Measurements from ENCODE around the gene A4GALT. TPM values are rescaled to one million over a fixed set of nuclear protein-coding genes. Genes with fewer than 3 reads are reported as not detected.
"Not testable (repeated sequence)": the region's sequence is repeated elsewhere in the genome, so short reads cannot be mapped to it uniquely, and the experiment has no call there.

Gene A4GALT
- total RNA-seq, 1 experiment from 2014 or later = 22.1 TPM

- ATAC-seq = no peak
- H3K36me3 Mint-ChIP-seq = peaks cover 10% of the 10 kb centered on the region
- peaks cover 7% of the 10 kb centered on the region; the same call in 1 of the 2 replicates for H3K4me1 Mint-ChIP-seq
- H3K27me3 Mint-ChIP-seq (ENCODE audit: low read depth) = 0 out of 2 replicates have a peak, but pooled peaks cover 6% of the 10 kb centered on the region
- no peak overlapping the region for H3K27ac Mint-ChIP-seq
- TF ChIP-seq E2F5 (CRISPR knock-in tag; IDR thresholded peaks at IDR 0.05) = no peak
- no peak for TF ChIP-seq FOXP1 (CRISPR knock-in tag; IDR thresholded peaks at IDR 0.05; ENCODE audit: borderline replicate concordance)
- POLR2A ChIA-PET = no interaction called here
- DNase-seq (ENCODE audit: low spot score) = no peak
- peaks cover 21% of the 10 kb centered on the region for H3K9me3 Mint-ChIP-seq
- CTCF ChIA-PET = interaction anchor here (0.6 to 1.4 kb wide), 4 partner anchors 19 to 1868 kb away, joined by 3 to 4 read pairs (median 4); partner anchors contain the start of gene CYB5R3
- H3K4me3 Mint-ChIP-seq = no peak overlapping the region
Observed at GRCh38 chr22:42682113-42682851, 38.4 kb downstream of the A4GALT start.

GRCh38 chr22:42680648-42681047 lies 40.0 kb downstream of the A4GALT start:
- Mint-ChIP-seq H3K27ac (no peak overlapping the region), H3K4me1 (no peaks in the 10 kb centered on the region), H3K27me3 (ENCODE audit: low read depth) (0 out of 2 replicates have a peak, but pooled peaks cover 6% of the 10 kb centered on the region), H3K36me3 (peaks cover 10% of the 10 kb centered on the region), H3K9me3 (peaks cover 21% of the 10 kb centered on the region), H3K4me3 (no peak overlapping the region)
- DNase-seq (ENCODE audit: low spot score) (no peak), ATAC-seq (no peak)
- TF ChIP-seq CREB1 (CRISPR knock-in tag; IDR thresholded peaks at IDR 0.05) (no peak), ETV6 (CRISPR knock-in tag; IDR thresholded peaks at IDR 0.05) (no peak), NFE2L1 (CRISPR knock-in tag; IDR thresholded peaks at IDR 0.05) (no peak), ZNF219 (CRISPR knock-in tag; IDR thresholded peaks at IDR 0.05; ENCODE audit: borderline replicate concordance) (no peak), CBFB (CRISPR knock-in tag; IDR thresholded peaks at IDR 0.05; ENCODE audit: low read depth) (no peak), MYBL2 (CRISPR knock-in tag; IDR thresholded peaks at IDR 0.05) (no peak), ZBTB43 (CRISPR knock-in tag; IDR thresholded peaks at IDR 0.05) (no peak), NFYB (CRISPR knock-in tag; conservative IDR thresholded peaks at IDR 0.05; ENCODE audit: low read depth) (no peak), IRF2 (CRISPR knock-in tag; IDR thresholded peaks at IDR 0.05; ENCODE audit: borderline replicate concordance, low read depth) (no peak)
- POLR2A ChIA-PET = interaction anchor here (0.6 kb wide), 1 partner anchor 40 kb away, joined by 4 read pairs; the partner anchor contains the start of gene A4GALT
- CTCF ChIA-PET = no interaction called here

GRCh38 chr22:42679691-42680090 lies 41.0 kb downstream of the A4GALT start:
- POLR2A ChIA-PET = no interaction called here
- H3K9me3 Mint-ChIP-seq = peaks cover 21% of the 10 kb centered on the region
- H3K27me3 Mint-ChIP-seq (ENCODE audit: low read depth) = 0 out of 2 replicates have a peak, but pooled peaks cover 6% of the 10 kb centered on the region
- no peak for TF ChIP-seq FOXJ3 (CRISPR knock-in tag; IDR thresholded peaks at IDR 0.05; ENCODE audit: borderline replicate concordance)
- no peak for TF ChIP-seq TEAD4 (CRISPR knock-in tag; IDR thresholded peaks at IDR 0.05)
- no peak for TF ChIP-seq ESRRA (CRISPR knock-in tag; IDR thresholded peaks at IDR 0.05; ENCODE audit: borderline replicate concordance)
- no peak for TF ChIP-seq ATF6 (CRISPR knock-in tag; IDR thresholded peaks at IDR 0.05)
- DNase-seq (ENCODE audit: low spot score) = no peak
- no peaks in the 10 kb centered on the region for H3K4me1 Mint-ChIP-seq
- no peak for ATAC-seq
- H3K27ac Mint-ChIP-seq = no peak overlapping the region
- CTCF ChIA-PET = no interaction called here
- H3K4me3 Mint-ChIP-seq = no peak overlapping the region
- H3K36me3 Mint-ChIP-seq = peaks cover 10% of the 10 kb centered on the region

DNA sequence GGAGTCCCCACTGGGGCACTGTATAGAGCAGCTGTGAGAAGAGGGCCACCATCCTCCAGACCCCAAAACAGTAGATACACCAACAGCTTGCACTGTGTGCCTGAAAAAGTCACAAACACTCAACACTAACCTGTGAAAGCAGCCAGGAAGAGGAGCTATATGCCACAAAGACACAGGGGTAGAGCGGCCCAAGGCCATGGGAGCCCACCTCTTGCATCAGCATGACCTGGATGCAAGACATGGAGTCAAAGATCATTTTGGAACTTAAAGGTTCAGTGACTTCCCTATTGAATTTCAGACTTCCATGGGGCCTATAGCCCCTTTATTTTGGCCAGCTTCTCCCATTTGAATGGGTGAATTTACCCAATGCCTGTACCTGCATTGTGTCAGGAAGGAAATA lies 41.8 kb downstream of the A4GALT start:
- ChIA-PET CTCF (no interaction called here), POLR2A (no interaction called here)
- H3K4me3 Mint-ChIP-seq = no peak overlapping the region
- TF ChIP-seq E2F1 (CRISPR knock-in tag; IDR thresholded peaks at IDR 0.05) = no peak
- TF ChIP-seq GABPB1 (CRISPR knock-in tag; IDR thresholded peaks at IDR 0.05) = peak; percentile 61; the same call in 1 of the 2 replicates
- peaks cover 21% of the 10 kb centered on the region for H3K9me3 Mint-ChIP-seq
- no peak for DNase-seq (ENCODE audit: low spot score)
- H3K27ac Mint-ChIP-seq = no peak overlapping the region
- 0 out of 2 replicates have a peak, but pooled peaks cover 6% of the 10 kb centered on the region for H3K27me3 Mint-ChIP-seq (ENCODE audit: low read depth)
- ATAC-seq = no peak
- peaks cover 10% of the 10 kb centered on the region for H3K36me3 Mint-ChIP-seq
- H3K4me1 Mint-ChIP-seq = peaks cover 3% of the 10 kb centered on the region

DNA sequence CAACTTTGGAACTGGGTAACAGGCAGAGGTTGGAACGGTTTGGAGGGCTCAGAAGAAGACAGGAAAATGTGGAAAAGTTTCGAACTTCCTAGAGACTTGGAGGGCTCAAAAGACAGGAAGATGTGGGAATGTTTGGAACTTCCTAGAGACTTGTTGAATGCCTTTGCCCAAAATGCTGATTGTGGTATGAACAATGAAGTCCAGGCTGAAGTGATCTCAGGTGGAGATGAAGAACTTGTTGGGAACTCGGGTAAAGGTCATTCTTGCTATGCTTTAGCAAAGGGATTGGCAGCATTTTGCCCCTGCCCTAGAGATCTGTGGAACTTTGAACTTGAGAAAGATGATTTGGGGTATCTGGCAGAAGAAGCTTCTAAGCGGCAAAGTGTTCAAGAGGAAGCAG lies 42.7 kb downstream of the A4GALT start:
- DNase-seq (ENCODE audit: low spot score); H3K4me3 Mint-ChIP-seq; POLR2A ChIA-PET; ATAC-seq; H3K27ac Mint-ChIP-seq; CTCF ChIA-PET; H3K4me1 Mint-ChIP-seq; H3K27me3 Mint-ChIP-seq (ENCODE audit: low read depth): not testable (repeated sequence)
- Mint-ChIP-seq H3K9me3 (peaks cover 21% of the 10 kb centered on the region), H3K36me3 (peaks cover 10% of the 10 kb centered on the region)

All from WTC11 (cell line).